Activated CD8-positive, alpha-beta memory T cell treated with anti-CD3 and anti-CD28 coated beads, Interleukin-2, amount 50 U/mL, for 1 hour (primary cell): ENCODE results near the gene NRXN3.

Source experiments
- DNase-seq: peaks from one replicate; pipeline ENCODE4 v3.0.0-alpha.2; 2020; ENCODE audit errors: extremely low read depth

The NRXN3 gene

GRCh38 chr14:79573486-79573885 lies 1403.3 kb downstream of the NRXN3 start:
- no peak for DNase-seq

DNA sequence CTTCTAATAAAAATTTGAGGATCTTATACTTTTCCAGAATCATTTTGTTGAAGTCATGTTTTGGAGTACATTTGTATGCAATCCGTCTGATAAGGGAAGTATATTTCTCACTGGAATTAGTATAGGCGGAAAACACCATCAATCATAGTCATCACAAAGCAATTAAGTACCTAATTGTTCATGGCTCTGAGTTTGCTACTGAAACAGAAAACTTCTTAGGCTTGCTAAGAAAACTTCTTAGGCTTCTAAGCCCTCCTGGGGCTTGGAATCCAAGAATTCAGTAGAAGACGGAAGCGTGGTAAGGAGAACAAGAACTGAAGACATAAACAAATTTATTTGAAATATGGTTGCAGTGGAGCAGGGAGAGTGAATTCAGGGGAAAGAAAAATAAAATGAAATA lies 1404.9 kb downstream of the NRXN3 start:
- DNase-seq = no peak

DNA sequence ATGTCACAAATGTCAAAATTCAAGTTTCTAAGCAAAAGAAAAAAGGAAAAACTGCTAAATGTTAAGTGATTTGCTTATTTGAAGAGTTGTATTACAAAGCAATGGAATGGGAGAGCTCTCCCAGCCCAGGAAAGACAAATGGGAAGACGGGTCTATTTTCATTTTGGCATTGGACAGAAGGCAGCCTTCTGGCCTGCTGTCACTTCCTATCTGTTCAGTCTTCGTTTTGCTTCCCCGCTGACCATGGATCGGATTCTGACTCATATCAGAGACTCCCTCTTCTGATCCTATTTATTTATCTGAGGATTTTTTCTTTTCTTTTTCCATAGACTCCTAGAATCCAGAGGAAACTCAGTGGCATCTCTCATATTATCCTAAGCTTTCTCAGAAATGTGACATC lies 1406.3 kb downstream of the NRXN3 start:
- no peak for DNase-seq

- no peak for DNase-seq
Observed at GRCh38 chr14:79578470-79578869, 1408.3 kb downstream of the NRXN3 start.

- DNase-seq = no peak
Observed at GRCh38 chr14:79580414-79580813, 1410.2 kb downstream of the NRXN3 start.

DNA sequence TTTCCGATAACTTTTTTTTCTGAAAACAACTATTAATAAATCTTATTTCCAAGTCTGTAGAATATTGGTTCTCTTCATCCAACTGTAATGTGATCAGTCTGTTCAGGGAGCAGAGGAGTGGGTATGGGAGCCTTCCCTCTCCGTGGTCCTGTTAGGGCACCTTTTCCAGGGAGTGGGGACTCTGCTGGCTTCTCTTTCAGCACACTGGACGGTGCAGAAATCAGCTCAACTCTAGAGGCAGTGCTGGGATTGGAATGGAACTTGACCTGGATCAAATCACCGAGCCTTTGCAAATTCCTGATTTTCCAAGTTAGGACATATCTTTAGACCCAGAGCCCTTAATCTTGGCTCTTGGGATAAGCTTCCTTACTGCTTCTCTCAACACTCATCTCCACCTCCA lies 1410.7 kb downstream of the NRXN3 start:
- DNase-seq = no peak

DNA sequence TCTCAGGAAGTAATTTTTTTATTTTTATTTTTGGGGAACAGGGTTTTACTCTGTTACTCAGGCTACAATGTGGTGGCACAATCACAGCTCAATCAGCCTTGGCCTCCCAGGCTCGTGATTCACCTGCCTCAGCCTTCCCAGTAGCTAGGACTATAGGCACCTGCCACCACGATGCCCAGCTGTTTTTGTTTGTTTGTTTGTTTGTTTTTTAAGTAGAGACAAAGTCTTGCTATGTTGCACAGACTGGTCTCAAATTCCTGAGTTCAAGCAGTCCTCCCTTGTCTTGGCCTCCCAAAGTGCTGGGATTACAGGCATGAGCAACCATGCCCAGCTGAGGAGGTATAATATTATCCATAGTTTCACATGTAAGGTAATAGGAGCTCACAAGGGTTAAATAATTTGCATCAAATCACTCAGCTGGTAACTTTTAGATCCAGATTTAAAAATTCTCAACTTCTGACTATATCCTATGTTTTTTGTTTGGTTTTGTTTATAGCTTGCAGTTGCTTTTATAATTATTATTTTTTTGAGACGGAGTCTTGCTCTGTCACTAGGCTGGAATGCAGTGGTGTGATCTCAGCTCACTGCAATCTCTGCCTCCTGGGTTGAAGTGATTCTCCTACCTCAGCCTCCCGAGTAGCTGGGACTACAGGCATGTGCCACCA lies 1411.9 kb downstream of the NRXN3 start:
- no peak for DNase-seq

- DNase-seq = no peak
Observed at GRCh38 chr14:79583738-79584408, 1413.7 kb downstream of the NRXN3 start.

GRCh38 chr14:79584679-79585078 lies 1414.5 kb downstream of the NRXN3 start:
- no peak for DNase-seq

GRCh38 chr14:79585845-79586244 lies 1415.7 kb downstream of the NRXN3 start:
- no peak for DNase-seq

GRCh38 chr14:79586416-79586815 lies 1416.2 kb downstream of the NRXN3 start:
- DNase-seq = no peak

GRCh38 chr14:79586989-79587598 lies 1416.9 kb downstream of the NRXN3 start:
- DNase-seq = no peak

DNA sequence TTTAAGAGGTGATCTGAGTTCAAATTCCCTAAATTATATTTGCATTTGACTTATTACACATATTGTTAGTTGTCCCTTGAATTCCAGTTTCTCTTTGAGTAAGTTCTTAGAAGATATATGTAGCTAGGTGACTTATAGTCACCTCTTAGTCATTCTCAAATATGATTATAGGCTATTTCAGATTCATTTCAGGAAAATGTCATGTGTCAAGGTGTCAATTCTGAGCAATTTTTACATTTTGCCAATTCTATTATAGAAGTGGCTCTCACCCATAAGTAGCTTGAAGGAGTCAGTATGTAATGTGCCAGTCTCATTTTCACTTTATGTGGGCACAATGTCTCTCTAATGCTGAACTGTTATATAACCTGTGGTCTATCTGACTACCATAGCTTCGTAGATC lies 1417.7 kb downstream of the NRXN3 start:
- no peak for DNase-seq

DNA sequence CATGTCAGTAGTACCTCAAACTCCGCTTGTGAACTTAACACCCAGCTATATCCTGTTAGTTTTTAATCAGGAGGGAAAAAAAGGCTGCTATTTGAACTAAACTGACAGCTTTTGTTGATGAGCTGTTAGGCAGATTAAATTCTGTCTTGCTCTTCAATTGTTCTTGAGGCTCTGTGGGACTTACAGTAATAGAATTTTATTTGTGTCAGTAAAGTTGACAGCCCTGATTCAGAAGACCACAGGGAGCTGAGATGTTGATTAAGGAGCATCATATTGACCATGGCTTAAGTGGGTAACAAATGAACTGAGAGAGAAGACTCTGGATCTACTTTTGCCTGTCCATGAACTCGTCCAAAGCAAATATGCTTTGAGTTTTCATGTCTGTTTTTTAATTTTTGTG lies 1418.2 kb downstream of the NRXN3 start:
- DNase-seq = no peak

DNA sequence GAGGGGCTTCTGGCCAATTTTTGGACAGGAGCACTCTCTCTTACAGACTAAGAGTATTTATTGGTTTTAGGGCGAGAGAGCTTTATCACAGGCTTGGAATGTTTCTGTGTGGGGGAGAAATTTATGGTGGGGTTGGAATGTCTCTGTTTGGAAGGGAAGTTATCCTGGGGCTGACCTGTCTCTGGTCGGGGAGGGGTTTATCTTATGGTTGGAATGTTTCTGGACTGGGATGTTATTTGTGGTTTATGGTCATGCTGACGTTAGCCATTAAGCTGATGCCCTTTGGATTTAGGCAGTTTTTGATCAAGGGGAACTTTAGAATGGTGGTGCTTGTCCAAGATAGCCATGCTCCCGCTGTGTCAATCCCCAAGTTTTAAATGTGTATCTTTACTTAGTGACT lies 1426.4 kb downstream of the NRXN3 start:
- no peak for DNase-seq

- DNase-seq = no peak
Observed at GRCh38 chr14:79597566-79597965, 1427.4 kb downstream of the NRXN3 start.

GRCh38 chr14:79598339-79598738 lies 1428.2 kb downstream of the NRXN3 start:
- DNase-seq = no peak

DNA sequence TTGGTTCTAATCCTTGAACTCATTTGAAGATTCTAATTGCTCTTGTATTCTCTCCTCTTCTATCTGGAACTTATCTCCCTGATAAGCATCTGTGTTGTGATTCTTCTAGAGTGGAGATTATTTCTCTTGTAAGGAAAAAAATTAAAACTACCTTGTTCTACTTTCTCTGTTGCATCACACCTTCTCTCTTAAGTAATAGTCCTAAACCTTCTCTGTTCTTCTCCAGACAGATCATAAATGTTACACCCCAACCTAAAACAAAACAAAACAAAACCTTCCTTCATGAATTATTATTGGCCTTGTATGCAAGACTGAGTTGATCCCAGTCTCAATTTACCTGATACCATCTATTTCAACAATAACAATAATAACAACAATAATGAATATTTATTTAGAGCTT lies 1429.1 kb downstream of the NRXN3 start:
- DNase-seq = no peak

DNA sequence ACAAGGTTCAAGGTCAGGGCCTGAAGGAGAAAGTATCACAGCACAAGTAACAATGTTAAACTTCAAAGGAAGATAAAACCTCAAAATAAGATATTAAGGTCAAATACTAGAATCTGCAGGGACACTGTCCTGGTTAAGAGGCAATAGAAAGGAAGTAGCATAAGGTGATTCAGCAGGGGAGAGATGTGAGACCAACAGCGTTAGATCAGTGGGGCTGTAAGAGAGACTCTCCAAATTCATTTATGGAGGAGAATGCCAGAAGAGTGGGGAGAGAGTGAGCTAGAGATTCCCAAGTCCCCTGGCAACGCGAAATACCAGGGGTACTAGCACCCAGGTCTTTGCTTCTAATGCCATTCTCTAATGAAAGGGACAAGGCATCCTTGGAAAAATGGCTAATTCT lies 1430.2 kb downstream of the NRXN3 start:
- no peak for DNase-seq

GRCh38 chr14:79601579-79601978 lies 1431.4 kb downstream of the NRXN3 start:
- DNase-seq = no peak

DNA sequence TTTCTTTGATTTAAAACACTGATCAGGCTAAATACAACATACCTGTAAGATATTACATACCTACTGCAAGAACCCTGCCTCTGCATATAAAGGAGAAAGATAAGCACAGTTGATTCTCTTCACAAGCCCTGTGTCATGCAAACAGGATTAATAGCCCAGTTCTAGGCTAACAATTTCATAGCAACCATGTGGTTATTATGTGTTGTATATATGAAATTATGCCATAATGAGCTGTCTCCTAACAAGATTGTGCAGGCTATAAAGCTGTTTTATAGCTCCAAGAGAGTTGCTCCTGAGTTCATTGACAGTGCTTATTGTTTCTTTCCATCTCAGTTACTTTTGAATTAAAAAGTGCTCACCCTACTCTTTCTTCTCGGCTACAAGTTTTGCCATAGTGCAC lies 1431.9 kb downstream of the NRXN3 start:
- DNase-seq = no peak

- DNase-seq = no peak
Observed at GRCh38 chr14:79602742-79603141, 1432.6 kb downstream of the NRXN3 start.

- DNase-seq = no peak
Observed at GRCh38 chr14:79605849-79606248, 1435.7 kb downstream of the NRXN3 start.
